Activated CD4-positive, alpha-beta T cell treated with anti-CD3 and anti-CD28 coated beads, Interleukin-2, amount 10 ng/mL, durations not matched to agents 24 days and 14 days (primary cell): Measurements from ENCODE around the gene CEP104. TPM values are rescaled to one million over a fixed set of nuclear protein-coding genes. Genes with fewer than 3 reads are reported as not detected.

Source experiments
- DNase-seq: peaks from one replicate; pipeline ENCODE4 v3.0.0; 2022
- H3K27ac Mint-ChIP-seq: one replicate; pipeline ENCODE4 v1.8.0; 2022; ENCODE audit warnings: mild to moderate bottlenecking, mixed read lengths
- H3K27me3 Mint-ChIP-seq: one replicate; pipeline ENCODE4 v1.8.0; 2022; ENCODE audit warnings: mixed read lengths
- H3K36me3 Mint-ChIP-seq: one replicate; pipeline ENCODE4 v1.8.0; 2022; ENCODE audit warnings: low read depth, mild to moderate bottlenecking, mixed read lengths
- H3K4me1 Mint-ChIP-seq: one replicate; pipeline ENCODE4 v1.8.0; 2021; ENCODE audit warnings: mixed read lengths
- H3K4me3 Mint-ChIP-seq: one replicate; pipeline ENCODE4 v1.8.0; 2022; ENCODE audit warnings: mild to moderate bottlenecking, moderate library complexity, mixed read lengths
- H3K9me3 Mint-ChIP-seq: one replicate; pipeline ENCODE4 v1.8.0; 2021; ENCODE audit warnings: mixed read lengths
- intact Hi-C: fragments of 100-400 bp; cut with micrococcal nuclease; formaldehyde crosslinking; loops from one replicate; pipeline ENCODE4 v1.15.1; 2023
- total RNA-seq: library from RNA; stranded (reverse); gene quantifications from 2 replicates; pipeline ENCODE4 v1.2.3, GENCODE V29; 2022

The CEP104 gene
- total RNA-seq, 1 donor from 2014 or later, result 48.1 TPM

- H3K9me3 Mint-ChIP-seq, result peaks cover 4% of the 10 kb centered on the region
- DNase-seq, result no peak
Measured at GRCh38 chr1:3899754-3900149, 42.7 kb upstream of the CEP104 start.

GRCh38 chr1:3898994-3899753 is 42.2 kb upstream of the CEP104 start:
- peak overlapping the region; percentile 77 for H3K27ac Mint-ChIP-seq
- no peaks in the 10 kb centered on the region for H3K27me3 Mint-ChIP-seq
- intact Hi-C loops, result no loop called here
- H3K4me3 Mint-ChIP-seq, result peak overlapping the region; percentile 97
- peaks cover 42% of the 10 kb centered on the region for H3K4me1 Mint-ChIP-seq
- DNase-seq, result no peak
- H3K36me3 Mint-ChIP-seq, result peaks cover 28% of the 10 kb centered on the region
- peaks cover 4% of the 10 kb centered on the region for H3K9me3 Mint-ChIP-seq

More at GRCh38 chr1:3899754-3900149, 42.7 kb upstream of the CEP104 start:
- peak overlapping the region; percentile 96 for H3K27ac Mint-ChIP-seq
- H3K27me3 Mint-ChIP-seq, result no peaks in the 10 kb centered on the region
- peaks cover 42% of the 10 kb centered on the region for H3K4me1 Mint-ChIP-seq
- intact Hi-C loops, result loop anchor here (1.0 kb wide), 3 partner anchors 42 to 127 kb away; partner anchors contain the start of genes CEP104, DFFB, LRRC47 and SMIM1
- H3K36me3 Mint-ChIP-seq, result peaks cover 28% of the 10 kb centered on the region
- peak overlapping the region; percentile 97 for H3K4me3 Mint-ChIP-seq

GRCh38 chr1:3898475-3898735 is 41.4 kb upstream of the CEP104 start:
- Mint-ChIP-seq H3K9me3 (peaks cover 4% of the 10 kb centered on the region), H3K4me3 (peak overlapping the region; percentile 97), H3K27me3 (no peaks in the 10 kb centered on the region), H3K27ac (no peak overlapping the region), H3K4me1 (peaks cover 36% of the 10 kb centered on the region), H3K36me3 (peaks cover 30% of the 10 kb centered on the region)
- no peak for DNase-seq
- intact Hi-C loops, result no loop called here

GRCh38 chr1:3896396-3897000 is 39.5 kb upstream of the CEP104 start:
- H3K27me3 Mint-ChIP-seq, result no peaks in the 10 kb centered on the region
- H3K9me3 Mint-ChIP-seq, result peaks cover 4% of the 10 kb centered on the region
- H3K4me3 Mint-ChIP-seq, result no peak overlapping the region
- no peak for DNase-seq
- peaks cover 39% of the 10 kb centered on the region for H3K36me3 Mint-ChIP-seq
- no peak overlapping the region for H3K27ac Mint-ChIP-seq
- peaks cover 28% of the 10 kb centered on the region for H3K4me1 Mint-ChIP-seq
- intact Hi-C loops, result no loop called here

- DNase-seq, result no peak
- Mint-ChIP-seq H3K27me3 (no peaks in the 10 kb centered on the region), H3K9me3 (peaks cover 4% of the 10 kb centered on the region), H3K4me1 (peaks cover 29% of the 10 kb centered on the region), H3K27ac (no peak overlapping the region), H3K4me3 (no peak overlapping the region), H3K36me3 (peaks cover 41% of the 10 kb centered on the region)
- intact Hi-C loops, result no loop called here
Measured at GRCh38 chr1:3895951-3896325, 38.9 kb upstream of the CEP104 start.

GRCh38 chr1:3895279-3895950 is 38.4 kb upstream of the CEP104 start:
- Mint-ChIP-seq H3K4me1 (peaks cover 34% of the 10 kb centered on the region), H3K36me3 (peaks cover 46% of the 10 kb centered on the region)

GRCh38 chr1:3894626-3895278 is 37.7 kb upstream of the CEP104 start:
- DNase-seq, result no peak
- Mint-ChIP-seq H3K4me3 (no peak overlapping the region), H3K9me3 (peaks cover 4% of the 10 kb centered on the region), H3K4me1 (peaks cover 39% of the 10 kb centered on the region), H3K36me3 (peaks cover 52% of the 10 kb centered on the region), H3K27me3 (no peaks in the 10 kb centered on the region), H3K27ac (no peak overlapping the region)
- intact Hi-C loops, result no loop called here

More at GRCh38 chr1:3895279-3895950, 38.4 kb upstream of the CEP104 start:
- intact Hi-C loops, result no loop called here
- Mint-ChIP-seq H3K4me3 (no peak overlapping the region), H3K9me3 (peaks cover 4% of the 10 kb centered on the region), H3K27me3 (no peaks in the 10 kb centered on the region), H3K27ac (no peak overlapping the region)
- no peak for DNase-seq

GRCh38 chr1:3893190-3893589 is 36.2 kb upstream of the CEP104 start:
- intact Hi-C loops, result no loop called here
- H3K27me3 Mint-ChIP-seq, result no peaks in the 10 kb centered on the region
- peaks cover 4% of the 10 kb centered on the region for H3K9me3 Mint-ChIP-seq
- peaks cover 31% of the 10 kb centered on the region for H3K4me1 Mint-ChIP-seq
- no peak overlapping the region for H3K4me3 Mint-ChIP-seq
- peaks cover 56% of the 10 kb centered on the region for H3K36me3 Mint-ChIP-seq
- DNase-seq, result no peak
- H3K27ac Mint-ChIP-seq, result no peak overlapping the region

- peak overlapping the region; percentile 29 for H3K27ac Mint-ChIP-seq
- H3K27me3 Mint-ChIP-seq, result no peaks in the 10 kb centered on the region
- H3K4me1 Mint-ChIP-seq, result peaks cover 31% of the 10 kb centered on the region
- DNase-seq, result no peak
- H3K9me3 Mint-ChIP-seq, result peaks cover 4% of the 10 kb centered on the region
- H3K36me3 Mint-ChIP-seq, result peaks cover 58% of the 10 kb centered on the region
- intact Hi-C loops, result no loop called here
- H3K4me3 Mint-ChIP-seq, result no peak overlapping the region
Measured at GRCh38 chr1:3892748-3893147, 35.7 kb upstream of the CEP104 start.

GRCh38 chr1:3891329-3891865 is 34.4 kb upstream of the CEP104 start:
- no peak for DNase-seq
- Mint-ChIP-seq H3K27me3 (no peaks in the 10 kb centered on the region), H3K9me3 (no peaks in the 10 kb centered on the region), H3K4me3 (no peak overlapping the region), H3K36me3 (peaks cover 54% of the 10 kb centered on the region), H3K4me1 (peaks cover 24% of the 10 kb centered on the region), H3K27ac (peak overlapping the region; percentile 12)
- intact Hi-C loops, result loop anchor here (2.0 kb wide), 1 partner anchor 35 kb away; the partner anchor contains the start of genes CEP104 and DFFB

- Mint-ChIP-seq H3K4me3 (peak overlapping the region; percentile 55), H3K9me3 (no peaks in the 10 kb centered on the region), H3K27me3 (no peaks in the 10 kb centered on the region), H3K36me3 (peaks cover 51% of the 10 kb centered on the region), H3K4me1 (peaks cover 21% of the 10 kb centered on the region), H3K27ac (peak overlapping the region; percentile 41)
- intact Hi-C loops, result loop anchor here (2.0 kb wide), 1 partner anchor 34 kb away; the partner anchor contains the start of genes CEP104 and DFFB
- peak; percentile 74 for DNase-seq
Measured at GRCh38 chr1:3890389-3891328, 33.6 kb upstream of the CEP104 start.

- Mint-ChIP-seq H3K4me3 (no peak overlapping the region), H3K36me3 (peaks cover 48% of the 10 kb centered on the region), H3K4me1 (peaks cover 21% of the 10 kb centered on the region), H3K9me3 (no peaks in the 10 kb centered on the region), H3K27ac (peak overlapping the region; percentile 69), H3K27me3 (no peaks in the 10 kb centered on the region)
- DNase-seq, result no peak
- intact Hi-C loops, result loop anchor here (2.0 kb wide), 1 partner anchor 33 kb away; the partner anchor contains the start of genes CEP104 and DFFB
Measured at GRCh38 chr1:3889936-3890335, 32.9 kb upstream of the CEP104 start.

GRCh38 chr1:3888301-3888700 is 31.3 kb upstream of the CEP104 start:
- intact Hi-C loops, result no loop called here
- no peaks in the 10 kb centered on the region for H3K27me3 Mint-ChIP-seq
- H3K4me1 Mint-ChIP-seq, result peaks cover 21% of the 10 kb centered on the region
- H3K27ac Mint-ChIP-seq, result no peak overlapping the region
- H3K9me3 Mint-ChIP-seq, result no peaks in the 10 kb centered on the region
- no peak overlapping the region for H3K4me3 Mint-ChIP-seq
- peaks cover 56% of the 10 kb centered on the region for H3K36me3 Mint-ChIP-seq
- DNase-seq, result no peak
